NCI-H1417 (cell line): ENCODE data around the gene ATRX.
"Not testable (repeated sequence)": the region's sequence is repeated elsewhere in the genome, so short reads cannot be mapped to it uniquely, and the experiment has no call there.

Experiments
- DNase-seq, 3 experiments: peaks; one replicate each; lab custom pipeline; 2025; lab: John Stamatoyannopoulos, UW

The ATRX gene

GRCh38 chrX:77785486-77786364 is at the start of gene ATRX:
ATRX (minus strand) TSS chrX:77786216; CDS start chrX:77786001, 215 bp downstream.
- peak; percentile 60 to 92 (median 83) for DNase-seq

DNA sequence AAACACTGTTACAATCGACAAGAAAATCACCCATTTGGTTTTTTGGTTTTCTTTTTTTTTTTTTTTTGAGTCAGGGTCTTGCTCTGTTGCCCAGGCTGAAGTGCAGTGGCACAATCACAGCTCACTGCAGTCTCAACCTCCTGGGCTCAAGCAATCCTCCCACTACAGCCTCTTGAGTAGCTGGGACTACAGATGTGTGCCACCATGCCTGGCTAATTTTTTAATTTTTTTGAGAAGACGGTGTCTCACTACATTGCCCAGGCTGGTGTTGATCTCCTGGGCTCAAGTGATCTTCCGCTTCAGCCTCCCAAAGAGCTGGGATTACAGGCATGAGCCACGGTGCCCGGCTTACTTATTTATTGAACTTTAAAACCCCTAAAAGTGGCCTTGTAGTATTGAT is 45.5 kb upstream of the ATRX start:
- DNase-seq, result not testable (repeated sequence)

DNA sequence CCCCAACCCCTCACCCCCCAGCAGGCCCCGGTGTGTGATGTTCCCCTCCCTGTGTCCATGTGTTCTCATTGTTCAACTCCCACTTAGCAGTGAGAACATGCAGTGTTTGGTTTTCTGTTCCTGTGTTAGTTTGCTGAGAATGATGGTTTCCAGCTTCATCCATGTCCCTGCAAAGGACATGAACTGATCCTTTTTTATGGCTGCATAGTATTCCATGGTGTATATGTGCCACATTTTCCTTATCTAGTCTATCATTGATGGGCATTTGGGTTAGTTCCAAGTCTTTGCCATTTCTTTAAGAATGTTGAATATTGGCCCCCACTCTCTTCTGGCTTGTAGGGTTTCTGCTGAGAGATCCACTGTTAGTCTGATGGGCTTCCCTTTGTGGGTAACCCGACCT is 36.0 kb upstream of the ATRX start:
- not testable (repeated sequence) for DNase-seq

GRCh38 chrX:77820091-77820727 is 34.2 kb upstream of the ATRX start:
- no peak for DNase-seq

GRCh38 chrX:77814210-77814609 is 28.2 kb upstream of the ATRX start:
- DNase-seq, result no peak

- no peak for DNase-seq
These were observed 16.2 kb upstream of the ATRX start for GRCh38 chrX:77802201-77802600.

DNA sequence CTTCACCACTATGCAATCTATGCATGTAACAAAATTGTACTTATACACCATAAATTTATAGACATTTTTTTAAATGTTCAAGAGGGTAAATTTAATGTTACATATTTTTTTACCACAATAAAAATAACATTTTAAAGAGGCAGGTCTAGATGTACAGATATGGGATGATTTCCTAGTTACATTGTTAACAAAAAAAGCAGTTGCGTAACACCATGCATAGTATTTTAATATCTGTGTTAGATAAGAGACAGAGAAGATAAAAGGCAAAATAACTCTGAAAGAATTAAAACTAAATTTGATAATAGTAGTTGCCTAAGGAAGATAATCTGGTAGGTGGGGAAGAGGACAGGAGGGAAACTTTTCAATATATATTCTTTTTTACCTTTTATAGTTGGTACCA is 9.1 kb upstream of the ATRX start:
- DNase-seq, result no peak

DNA sequence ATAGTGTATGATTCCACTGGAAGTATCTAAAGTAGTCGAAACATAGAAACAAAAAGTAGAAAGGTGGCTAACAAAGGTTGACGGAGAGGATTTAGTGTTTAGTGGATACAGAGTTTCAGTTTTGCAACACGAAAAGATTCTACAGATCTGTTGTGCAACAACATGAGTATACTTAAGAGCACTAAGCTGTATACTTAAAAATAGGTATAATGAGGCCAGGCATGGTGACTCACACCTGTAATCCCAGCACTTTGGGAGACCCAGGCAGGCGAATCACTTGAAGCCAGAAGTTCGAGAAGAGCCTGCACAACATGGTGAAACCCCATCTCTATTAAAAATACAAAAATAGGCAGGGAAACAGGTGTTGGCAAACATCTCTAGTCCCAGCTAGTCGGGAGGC is 7.9 kb upstream of the ATRX start:
- DNase-seq, result no peak

DNA sequence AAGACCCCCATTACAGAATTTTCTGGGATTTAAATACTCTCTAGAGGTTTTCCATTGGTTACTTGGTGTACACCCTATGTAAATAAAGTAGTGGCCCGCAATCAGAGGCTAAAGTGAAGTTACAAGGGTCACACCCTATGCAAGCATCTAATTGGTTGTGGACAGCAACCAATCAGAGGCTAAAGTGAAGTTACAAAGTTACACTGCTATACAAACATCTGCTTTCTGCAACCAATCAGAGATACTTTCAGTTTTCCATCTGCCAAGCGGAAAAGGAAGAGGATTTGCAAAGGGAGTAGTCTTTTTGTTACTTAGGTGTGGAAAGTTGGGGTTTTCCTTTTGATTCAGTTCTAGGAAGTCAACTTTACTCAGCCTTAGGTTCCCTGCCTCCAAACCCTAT is 2.0 kb upstream of the ATRX start:
- no peak for DNase-seq

- DNase-seq, result no peak
These were observed 307 bp upstream of the ATRX start for GRCh38 chrX:77786365-77786680.

- DNase-seq, result no peak
These were observed 6.3 kb downstream of the ATRX start for GRCh38 chrX:77779695-77780094.

DNA sequence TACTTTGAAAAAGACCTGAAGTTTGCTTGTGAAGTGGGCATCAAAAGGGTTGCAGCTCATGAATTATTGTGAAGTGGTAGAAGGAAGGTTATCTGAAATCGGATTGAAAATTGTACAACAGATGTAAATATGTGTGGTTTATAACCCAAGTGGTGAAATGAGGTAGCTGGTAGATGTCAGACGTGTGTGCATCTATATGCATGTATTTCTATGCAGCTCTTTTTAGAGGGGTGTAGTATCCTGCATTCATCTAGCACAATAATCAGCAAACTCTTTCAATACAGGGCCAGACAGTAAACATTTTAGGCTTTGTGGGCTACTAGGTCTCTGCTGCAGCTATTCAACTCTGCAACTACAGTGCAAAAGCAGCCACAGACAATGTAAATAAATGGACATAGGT is 9.4 kb downstream of the ATRX start:
- DNase-seq, result no peak

DNA sequence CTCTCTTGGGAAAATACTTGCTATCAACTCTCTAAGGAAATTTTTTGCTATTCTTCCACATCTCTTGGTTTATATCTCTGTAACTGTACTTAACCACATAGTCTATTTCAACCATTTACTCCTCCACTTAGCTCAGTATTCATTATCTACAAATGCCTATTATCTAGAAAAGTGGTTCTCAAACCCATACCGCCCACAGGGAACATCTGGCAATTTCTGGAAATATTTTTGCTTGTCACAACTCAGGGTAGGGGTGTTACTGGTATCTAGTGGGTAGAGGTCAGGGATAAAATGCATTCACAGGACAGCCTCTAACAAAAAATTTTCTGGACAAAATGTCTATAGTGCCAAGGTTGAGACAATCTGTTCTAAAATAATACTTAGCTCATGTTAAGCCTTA is 14.4 kb downstream of the ATRX start:
- DNase-seq, result no peak

- no peak for DNase-seq
These were observed 17.2 kb downstream of the ATRX start for GRCh38 chrX:77768787-77769186.

- DNase-seq, result not testable (repeated sequence)
These were observed 19.8 kb downstream of the ATRX start for GRCh38 chrX:77766212-77766611.

DNA sequence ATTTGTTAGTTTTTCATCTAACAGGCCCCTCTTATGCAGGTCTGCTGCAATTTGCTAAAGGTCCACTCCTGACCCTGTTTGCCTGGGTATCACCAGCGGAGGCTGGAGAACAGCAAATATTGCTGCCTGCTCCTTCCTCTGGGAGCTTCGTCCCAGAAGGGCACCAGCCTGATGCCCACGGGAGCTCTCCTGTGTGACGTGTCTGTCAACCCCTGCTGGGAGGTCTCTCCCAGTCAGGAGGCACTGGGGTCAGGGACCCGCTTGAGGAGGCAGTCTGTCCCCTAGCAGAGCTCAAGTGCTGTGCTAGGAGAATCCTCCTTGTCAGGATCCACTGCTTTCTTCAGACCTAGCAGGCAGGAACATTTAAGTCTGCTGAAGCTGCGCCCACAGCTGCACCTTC is 30.5 kb downstream of the ATRX start:
- DNase-seq, result no peak

- not testable (repeated sequence) for DNase-seq
These were observed 32.1 kb downstream of the ATRX start for GRCh38 chrX:77753942-77754341.

DNA sequence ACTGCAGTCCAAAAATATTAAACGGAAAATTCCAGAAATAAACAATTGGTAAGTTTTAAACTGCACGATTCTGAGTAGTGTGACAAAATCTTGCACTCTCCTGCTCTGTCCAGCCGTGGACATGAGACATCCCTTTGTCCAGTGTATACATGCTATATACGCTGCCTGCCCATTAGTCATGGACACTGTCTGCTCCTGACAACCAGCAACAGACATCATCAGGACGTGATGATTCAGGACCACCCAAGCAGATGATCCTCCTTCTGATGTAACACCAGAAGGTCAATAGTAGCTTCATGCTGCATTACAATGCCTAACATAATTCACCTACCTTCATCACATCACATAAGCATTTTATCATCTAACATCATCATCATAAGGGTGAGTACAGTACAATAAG is 36.3 kb downstream of the ATRX start:
- DNase-seq, result no peak

- DNase-seq, result no peak
These were observed 42.3 kb downstream of the ATRX start for GRCh38 chrX:77743720-77744119.

GRCh38 chrX:77742788-77743476 is 43.1 kb downstream of the ATRX start:
- no peak for DNase-seq

GRCh38 chrX:77740376-77740905 is 45.6 kb downstream of the ATRX start:
- DNase-seq, result no peak

DNA sequence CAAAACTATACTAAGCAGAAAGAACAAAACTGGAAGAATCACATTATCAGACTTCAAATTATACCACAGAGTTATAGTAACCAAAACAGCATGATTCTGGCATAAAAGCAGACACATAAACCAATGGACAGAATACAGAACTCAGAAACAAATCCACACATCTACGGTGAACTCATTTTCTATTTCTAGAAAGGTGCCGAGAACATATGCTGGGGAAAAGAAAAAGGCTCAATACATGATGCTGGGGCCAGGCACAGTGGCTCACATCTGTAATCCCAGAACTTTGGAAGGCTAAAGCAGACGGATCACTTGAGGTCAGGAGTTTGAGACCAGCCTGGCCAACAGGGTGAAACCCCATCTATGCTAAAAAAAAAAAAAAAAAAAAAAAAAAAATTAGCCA is 52.7 kb downstream of the ATRX start:
- DNase-seq, result no peak
